Retinal pigment epithelial cell (primary cell): ENCODE measurements around the gene RSF1.

Source experiments
- DNase-seq: peaks from one replicate; pipeline ENCODE4 v3.0.0-alpha.2; 2010; ENCODE audit warnings: low read depth
- H3K4me3 ChIP-seq: 2 replicates; pipeline ENCODE4 v1.5.1; 2011; ENCODE audit warnings: mild to moderate bottlenecking, low read length, control low read depth, moderate library complexity
- TF ChIP-seq, protein P1 (sequence below): conservative IDR thresholded peaks from 2 replicates; pipeline ENCODE4 v1.5.1; 2011; ENCODE audit warnings: low read depth, low read length, control low read depth, inconsistent platforms

Gene RSF1

DNA sequence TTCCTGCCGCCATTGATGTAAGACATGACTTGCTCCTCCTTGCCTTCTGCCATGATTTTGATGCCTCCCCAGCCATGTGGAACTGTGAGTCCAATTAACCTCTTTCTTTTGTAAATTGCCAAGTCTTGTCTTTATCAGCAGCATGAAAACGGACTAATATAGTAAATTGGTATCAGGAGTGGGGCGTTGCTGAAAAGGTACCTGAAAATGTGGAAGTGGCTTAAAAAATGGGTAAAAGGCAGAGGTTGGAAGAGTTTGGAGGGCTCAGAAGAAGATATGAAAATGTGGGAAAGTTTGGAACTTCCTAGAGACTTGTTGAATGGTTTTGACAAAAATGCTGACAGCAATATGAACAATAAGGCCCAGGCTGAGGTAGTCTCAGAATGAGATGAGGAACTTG lies 89.7 kb downstream of the RSF1 start:
- DNase-seq: no peak
- no peak overlapping the region for H3K4me3 ChIP-seq
- TF ChIP-seq, protein P1, sequence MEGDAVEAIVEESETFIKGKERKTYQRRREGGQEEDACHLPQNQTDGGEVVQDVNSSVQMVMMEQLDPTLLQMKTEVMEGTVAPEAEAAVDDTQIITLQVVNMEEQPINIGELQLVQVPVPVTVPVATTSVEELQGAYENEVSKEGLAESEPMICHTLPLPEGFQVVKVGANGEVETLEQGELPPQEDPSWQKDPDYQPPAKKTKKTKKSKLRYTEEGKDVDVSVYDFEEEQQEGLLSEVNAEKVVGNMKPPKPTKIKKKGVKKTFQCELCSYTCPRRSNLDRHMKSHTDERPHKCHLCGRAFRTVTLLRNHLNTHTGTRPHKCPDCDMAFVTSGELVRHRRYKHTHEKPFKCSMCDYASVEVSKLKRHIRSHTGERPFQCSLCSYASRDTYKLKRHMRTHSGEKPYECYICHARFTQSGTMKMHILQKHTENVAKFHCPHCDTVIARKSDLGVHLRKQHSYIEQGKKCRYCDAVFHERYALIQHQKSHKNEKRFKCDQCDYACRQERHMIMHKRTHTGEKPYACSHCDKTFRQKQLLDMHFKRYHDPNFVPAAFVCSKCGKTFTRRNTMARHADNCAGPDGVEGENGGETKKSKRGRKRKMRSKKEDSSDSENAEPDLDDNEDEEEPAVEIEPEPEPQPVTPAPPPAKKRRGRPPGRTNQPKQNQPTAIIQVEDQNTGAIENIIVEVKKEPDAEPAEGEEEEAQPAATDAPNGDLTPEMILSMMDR: no peak

DNA sequence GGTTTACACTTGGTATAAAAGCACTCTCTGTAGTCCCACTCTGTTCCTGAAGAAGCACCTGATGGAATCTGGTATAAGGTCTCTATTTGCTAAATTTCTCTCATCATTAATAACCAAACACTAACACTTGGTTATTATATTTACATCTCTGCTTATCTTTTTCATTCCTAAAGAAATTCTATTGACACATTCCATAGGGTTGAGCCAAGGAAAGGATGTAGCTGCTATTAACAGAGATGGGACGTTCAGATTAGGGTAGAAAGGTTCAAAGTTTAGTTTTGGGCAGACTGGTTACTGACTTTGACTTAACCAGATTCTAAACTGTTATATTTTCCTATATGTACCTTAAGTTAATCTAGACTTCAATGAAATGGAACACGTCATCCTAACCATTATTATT lies 91.5 kb downstream of the RSF1 start:
- DNase-seq: no peak
- TF ChIP-seq, protein P1: no peak
- H3K4me3 ChIP-seq: no peak overlapping the region

DNA sequence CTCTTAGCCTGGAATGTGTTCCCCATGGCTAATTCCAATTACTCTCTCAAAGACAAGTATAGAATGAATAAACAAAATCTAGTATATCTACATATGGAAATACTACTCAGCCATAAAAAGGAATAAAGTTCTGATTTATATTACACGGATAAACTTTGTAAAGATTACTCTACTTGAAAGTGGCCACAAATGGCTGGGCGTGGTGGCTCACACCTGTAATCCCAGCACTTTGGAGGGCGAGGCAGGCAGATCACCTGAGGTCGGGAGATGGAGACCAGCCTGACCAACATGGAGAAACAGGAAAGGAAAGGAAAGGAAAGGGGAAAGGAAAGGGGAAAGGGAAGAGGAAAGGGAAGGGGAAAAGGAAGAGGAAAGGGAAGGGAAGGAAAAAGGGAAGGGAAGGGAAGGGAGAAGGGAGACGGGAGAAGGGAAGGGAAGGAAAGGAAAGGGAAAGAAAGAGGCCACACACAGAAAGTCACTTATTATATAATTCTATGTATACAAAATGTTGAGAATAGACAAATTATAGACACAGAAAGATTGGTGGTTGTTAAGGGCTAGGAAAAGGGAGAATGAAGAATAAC lies 92.2 kb downstream of the RSF1 start:
- TF ChIP-seq, protein P1: no peak
- no peak overlapping the region for H3K4me3 ChIP-seq
- DNase-seq: no peak

DNA sequence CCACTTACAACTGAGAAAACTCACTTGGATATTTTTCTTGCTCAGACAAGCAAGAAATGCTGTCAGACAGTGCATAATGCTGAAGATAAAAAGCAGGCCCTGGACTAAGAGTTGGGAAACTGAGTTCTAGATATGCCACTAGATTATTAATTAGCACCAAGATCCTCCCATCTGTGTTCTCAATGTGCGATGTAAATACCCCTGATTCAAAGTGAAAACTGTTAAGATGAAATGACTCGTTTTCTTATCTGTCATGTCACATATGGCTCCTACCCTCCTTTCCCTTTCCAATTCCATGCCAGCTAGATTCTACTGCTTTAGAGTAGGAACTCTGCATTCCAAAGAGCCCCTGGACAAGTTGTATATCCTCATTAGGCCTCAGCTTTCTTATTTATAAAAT lies 94.0 kb downstream of the RSF1 start:
- no peak for DNase-seq
- H3K4me3 ChIP-seq: no peak overlapping the region
- TF ChIP-seq, protein P1: no peak

DNA sequence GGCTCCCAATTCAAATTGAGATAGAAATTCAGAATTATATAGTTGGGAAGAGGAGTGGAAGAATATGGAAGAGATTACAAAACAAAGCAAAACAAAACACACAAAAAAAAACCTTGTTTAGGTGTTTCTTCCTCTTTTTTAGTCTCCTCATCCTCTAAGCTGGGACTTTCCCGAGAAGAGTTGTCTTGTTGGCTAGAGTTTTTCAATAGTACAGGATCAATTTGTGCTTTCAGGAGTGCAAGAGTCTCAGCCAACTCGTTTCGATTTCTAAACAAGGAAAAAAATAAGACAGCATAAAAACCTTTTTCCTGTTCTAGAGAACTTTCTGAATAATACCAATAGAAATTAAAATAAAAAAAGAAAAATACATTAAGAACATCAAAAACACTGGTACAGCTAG lies 95.1 kb downstream of the RSF1 start:
- TF ChIP-seq, protein P1: no peak
- no peak overlapping the region for H3K4me3 ChIP-seq
- DNase-seq: no peak

DNA sequence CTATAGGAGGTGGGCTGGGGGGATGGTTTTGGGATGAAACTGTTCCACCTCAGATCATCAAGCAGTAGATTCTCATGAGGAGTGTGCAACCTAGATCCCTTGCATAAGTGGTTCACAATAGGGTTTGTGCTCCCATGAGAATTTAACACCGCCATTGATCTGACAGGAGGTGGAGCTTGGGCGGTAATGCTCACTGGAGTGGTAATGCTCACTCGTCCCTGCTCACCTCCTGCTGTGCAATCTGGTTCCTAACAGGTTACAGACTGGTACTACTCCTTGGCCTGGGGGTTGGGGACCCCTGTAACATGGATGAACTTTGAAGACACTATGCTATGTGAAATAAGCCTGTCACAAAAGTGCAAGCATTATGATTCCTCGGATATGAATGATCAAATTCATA lies 95.9 kb downstream of the RSF1 start:
- no peak for DNase-seq
- TF ChIP-seq, protein P1: no peak
- no peak overlapping the region for H3K4me3 ChIP-seq

DNA sequence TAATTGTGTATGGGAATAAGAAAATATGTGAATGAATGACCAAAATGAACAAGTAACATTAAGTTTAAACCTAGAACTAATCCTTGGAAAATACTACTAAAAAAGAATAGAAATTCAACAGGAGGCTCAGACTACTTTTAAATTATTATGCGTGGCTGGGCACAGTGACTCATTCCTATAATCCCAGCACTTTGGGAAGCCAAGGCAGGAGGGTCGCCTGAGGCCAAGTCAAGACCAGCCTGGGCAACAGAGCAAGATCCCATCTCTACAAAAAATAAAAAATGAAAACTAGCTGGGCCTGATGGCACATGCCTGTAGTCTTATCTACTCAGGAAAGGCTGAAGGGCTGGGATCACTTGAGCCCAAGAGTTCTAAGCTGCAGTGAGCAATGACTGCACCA lies 97.5 kb downstream of the RSF1 start:
- H3K4me3 ChIP-seq: no peak overlapping the region
- TF ChIP-seq, protein P1: no peak

More for the DNA sequence above, 97.5 kb downstream of the RSF1 start:
- no peak for DNase-seq
